Dermis blood vessel endothelial cell (primary cell): ENCODE data around the gene NFE2L1. TPM values are rescaled to one million over a fixed set of nuclear protein-coding genes. Genes with fewer than 3 reads are reported as not detected.
A peak's percentile ranks its signal among the peaks of the same experiment; 100 is the strongest.
"Not testable (repeated sequence)": the region's sequence is repeated elsewhere in the genome, so short reads cannot be mapped to it uniquely, and the experiment has no call there.

Experiments
- DNase-seq: peaks from one replicate; pipeline ENCODE4 v3.0.0; 2010
- total RNA-seq: library from RNA; depleted of rRNA; stranded (reverse); fragments of >200 nt; gene quantifications from 2 replicates; pipeline ENCODE4 v1.2.3, GENCODE V29; 2014

NFE2L1 gene
- total RNA-seq, 1 donor from 2014 or later, result 95.1 TPM

DNA sequence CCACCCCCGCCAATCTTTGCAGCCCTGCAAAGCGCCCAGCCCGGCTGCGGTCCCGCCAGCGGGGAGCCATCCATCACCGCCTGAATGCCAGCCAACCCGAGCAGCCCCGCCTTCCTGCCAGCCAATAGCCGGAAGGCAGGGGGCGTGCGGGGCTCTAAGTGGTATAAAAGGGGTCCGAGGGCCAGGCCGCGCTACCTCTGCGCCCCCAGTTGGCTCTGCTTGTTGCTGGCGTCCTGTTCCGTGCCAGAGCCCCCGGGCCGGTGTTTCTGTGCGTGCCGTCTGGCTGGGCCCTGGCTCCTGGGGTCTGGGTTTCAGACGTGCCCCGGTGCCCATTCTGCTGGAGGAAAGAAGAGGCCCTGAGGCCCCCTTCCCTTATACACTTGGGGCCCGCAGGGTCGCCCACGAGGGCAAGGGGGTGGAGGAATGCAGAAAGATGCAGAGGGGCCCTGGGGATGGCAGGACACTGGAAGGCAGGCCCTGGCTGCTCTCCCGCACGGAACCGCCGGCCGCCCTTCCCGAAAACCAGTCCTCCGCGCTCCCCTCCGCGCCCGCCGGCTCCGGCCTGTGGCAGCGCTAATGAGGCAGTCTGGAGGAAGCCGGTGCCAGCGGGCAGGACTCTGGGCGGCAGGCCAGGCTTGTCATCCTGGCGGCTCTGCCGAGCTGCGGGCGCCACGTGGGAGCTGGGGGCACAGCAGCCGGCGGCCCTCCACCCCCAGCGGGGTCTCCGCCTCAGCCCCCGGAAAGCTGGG lies 24.6 kb upstream of the NFE2L1 start:
- peak; percentile 63 for DNase-seq

DNA sequence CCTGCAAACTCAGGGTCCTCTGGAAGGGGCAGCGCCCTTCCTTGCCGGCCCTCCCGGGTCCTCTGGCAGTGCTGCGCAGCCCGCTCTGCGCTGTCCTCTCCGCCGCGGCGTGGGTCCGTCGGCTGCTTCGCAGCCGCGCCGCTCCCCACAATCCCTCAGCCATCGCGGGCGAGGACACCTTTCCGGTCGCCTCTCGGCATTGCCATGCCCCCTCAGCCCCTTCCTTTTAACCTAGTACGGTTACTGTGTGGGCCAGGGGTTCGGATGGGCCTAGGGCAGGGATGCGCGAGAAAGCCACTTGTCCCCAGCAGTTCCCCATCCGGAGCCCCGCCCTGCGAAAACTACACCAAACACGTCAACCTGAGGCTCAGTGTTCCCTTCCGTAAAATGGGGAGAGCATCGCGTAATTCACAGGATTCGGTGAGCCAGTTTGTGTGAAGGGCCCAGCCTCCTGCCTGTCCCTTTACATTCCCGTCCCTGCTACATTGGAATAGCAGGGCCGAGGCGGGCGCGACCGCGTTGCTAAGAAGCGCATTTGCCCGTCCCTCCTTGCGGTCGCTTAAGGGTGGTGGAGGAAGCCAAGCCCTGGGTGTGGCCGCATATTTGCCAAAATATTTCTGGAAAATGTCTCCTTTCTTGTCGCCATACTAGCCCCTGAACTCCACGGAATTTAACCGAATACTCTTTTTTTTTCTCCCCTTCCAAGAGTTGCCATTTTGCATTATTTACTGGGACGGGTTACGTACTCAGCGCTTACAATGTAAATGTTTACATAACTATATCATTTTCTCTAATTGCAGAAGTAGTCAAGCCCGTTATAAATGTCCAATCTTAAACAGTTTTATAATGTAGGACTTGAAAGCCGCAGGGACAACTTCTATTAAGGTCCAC lies 23.8 kb upstream of the NFE2L1 start:
- DNase-seq, result peak; percentile 21

GRCh38 chr17:48025040-48025903 lies 22.9 kb upstream of the NFE2L1 start:
- DNase-seq, result peak; percentile 97

GRCh38 chr17:48025904-48026501 lies 22.2 kb upstream of the NFE2L1 start:
- DNase-seq, result peak; percentile 29

- peak; percentile 92 for DNase-seq
These were observed 21.4 kb upstream of the NFE2L1 start for GRCh38 chr17:48026502-48027321.

DNA sequence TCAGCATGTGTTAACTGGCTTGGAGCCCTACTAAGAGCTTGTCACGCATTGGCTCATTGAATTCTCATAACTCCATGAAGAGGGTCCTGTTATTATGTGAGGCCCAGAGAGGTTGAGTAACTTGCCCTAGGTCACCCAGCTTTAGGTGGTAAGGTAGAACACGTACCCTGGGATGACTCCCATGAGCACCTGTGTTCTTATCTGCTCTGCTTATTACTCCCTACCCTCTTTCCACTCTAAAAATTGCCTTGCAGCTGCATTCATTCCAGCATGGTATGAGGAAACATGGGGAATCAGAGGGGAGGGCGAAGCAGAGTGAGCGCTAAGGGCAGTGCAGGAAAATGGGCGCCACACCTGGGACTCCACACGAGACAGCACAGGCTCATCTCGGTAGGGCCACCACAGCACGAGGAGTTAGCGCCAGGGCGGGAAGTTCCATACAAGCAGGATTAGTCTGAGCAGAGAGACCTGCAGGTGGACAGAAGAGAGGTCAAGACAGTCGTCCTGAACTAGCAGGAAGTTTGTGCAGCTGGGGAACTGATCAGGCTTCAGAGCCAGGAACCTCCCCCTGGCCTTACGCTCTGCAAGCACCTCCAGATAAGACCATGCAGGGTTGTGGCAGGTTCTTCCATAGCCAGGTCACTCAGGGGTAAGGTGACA lies 20.7 kb upstream of the NFE2L1 start:
- no peak for DNase-seq

DNA sequence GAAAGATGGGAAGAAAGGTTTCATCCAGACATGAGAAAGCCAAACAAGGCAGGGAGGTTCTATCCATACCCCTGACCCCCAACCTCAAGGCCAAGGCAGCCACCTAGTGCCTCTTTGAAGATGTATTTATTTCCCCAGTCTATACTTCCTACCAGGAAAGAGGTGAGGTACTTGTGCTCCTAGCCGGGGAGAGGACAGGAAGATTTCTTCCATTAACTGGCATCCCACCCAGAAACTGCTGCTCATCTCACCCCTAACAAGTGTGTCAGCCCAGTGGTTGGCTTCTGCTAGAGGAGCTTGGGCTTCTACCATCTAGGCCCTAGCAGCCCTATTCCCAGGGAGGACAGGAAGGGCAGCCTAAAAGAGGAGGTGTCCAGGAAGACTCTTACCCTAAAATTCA lies 19.4 kb upstream of the NFE2L1 start:
- no peak for DNase-seq

- DNase-seq, result no peak
These were observed 17.6 kb upstream of the NFE2L1 start for GRCh38 chr17:48030531-48030930.

DNA sequence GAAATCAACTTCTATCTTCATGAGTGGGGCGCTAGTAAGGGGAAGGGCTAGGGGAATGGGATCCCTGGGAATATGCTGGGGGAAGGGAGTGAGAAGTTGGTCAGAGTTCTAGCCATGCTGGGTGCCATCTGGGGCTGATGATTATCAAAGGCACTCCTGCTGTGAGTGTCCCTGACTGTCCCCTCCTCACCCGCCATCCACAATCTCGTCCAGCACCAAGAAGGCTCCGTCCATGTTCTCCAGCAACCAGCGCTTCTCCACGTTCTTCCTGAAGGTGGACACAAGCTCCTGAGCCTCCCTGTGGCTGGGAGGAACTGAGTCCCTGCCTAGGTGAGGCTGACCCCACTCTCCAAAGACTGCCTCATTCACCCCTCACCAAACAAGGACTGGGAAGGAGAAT lies 16.2 kb upstream of the NFE2L1 start:
- no peak for DNase-seq

- not testable (repeated sequence) for DNase-seq
These were observed 13.4 kb upstream of the NFE2L1 start for GRCh38 chr17:48034734-48035133.

GRCh38 chr17:48036693-48037035 lies 11.5 kb upstream of the NFE2L1 start:
- DNase-seq, result no peak

- peak; percentile 67 for DNase-seq
These were observed 10.9 kb upstream of the NFE2L1 start, which contains the start of gene COPZ2 for GRCh38 chr17:48037036-48037837. Gene COPZ2 (minus strand): TSS chr17:48037797. CDS start chr17:48037777, 20 bp downstream.

- no peak for DNase-seq
These were observed 10.3 kb upstream of the NFE2L1 start for GRCh38 chr17:48037838-48038323.

DNA sequence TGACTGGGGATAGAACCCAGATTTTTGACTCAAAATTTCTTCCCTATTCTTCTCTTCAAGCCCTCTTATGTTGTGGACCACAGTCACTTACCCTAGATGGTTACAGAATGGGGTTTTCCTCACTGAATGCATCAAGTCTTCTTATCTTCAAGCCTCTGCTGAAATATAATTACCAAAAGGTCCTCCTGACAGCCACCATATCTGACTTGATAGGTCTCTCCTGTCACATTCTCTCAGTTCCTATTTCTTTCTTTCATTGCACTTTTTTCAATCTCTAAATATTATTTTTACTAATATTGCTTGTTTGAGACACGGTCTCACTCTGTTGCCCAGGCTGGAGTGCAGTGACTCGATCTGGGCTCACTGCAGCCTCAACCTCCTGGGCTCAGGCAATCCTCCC lies 9.5 kb upstream of the NFE2L1 start:
- DNase-seq, result no peak

DNA sequence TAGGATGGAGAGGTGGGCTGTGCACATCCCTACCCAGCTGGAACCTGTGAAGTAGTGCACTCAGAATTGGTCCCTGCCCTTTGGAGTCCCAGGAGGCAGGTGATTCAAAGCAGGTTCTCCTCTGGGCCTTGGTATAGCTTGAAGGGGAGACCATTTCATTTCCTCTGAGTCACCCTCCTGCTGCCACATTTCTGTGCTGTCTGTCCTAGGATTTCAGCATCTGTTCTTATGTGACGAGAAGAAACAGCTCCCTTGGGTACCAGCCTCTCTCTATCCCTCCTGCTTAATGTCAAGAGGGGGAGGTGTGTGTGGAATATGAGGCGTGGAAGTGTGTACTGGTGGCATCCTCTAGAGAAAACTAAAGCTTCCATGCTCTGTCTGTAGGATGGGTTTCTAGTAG lies 5.0 kb upstream of the NFE2L1 start:
- DNase-seq, result no peak

DNA sequence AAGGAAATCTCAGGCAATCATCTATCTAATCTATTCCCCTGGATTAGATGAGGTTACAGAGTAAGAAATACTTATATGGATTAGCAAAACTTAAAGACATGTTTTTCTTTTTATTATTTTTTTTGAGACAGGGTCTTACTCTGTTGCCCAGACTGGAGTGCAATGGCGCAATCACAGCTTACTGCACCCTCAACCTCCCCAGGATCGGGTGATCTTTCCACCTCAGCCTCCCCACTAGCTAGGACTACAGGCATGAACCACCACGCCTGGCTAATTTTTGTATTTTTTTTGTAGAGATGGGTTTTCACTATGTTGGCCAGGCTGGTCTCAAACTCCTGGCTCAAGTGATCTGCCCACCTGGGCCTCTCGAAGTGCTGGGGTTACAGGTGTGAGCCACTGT lies 3.3 kb upstream of the NFE2L1 start:
- no peak for DNase-seq

- no peak for DNase-seq
These were observed 2.7 kb upstream of the NFE2L1 start for GRCh38 chr17:48045316-48046001.

DNA sequence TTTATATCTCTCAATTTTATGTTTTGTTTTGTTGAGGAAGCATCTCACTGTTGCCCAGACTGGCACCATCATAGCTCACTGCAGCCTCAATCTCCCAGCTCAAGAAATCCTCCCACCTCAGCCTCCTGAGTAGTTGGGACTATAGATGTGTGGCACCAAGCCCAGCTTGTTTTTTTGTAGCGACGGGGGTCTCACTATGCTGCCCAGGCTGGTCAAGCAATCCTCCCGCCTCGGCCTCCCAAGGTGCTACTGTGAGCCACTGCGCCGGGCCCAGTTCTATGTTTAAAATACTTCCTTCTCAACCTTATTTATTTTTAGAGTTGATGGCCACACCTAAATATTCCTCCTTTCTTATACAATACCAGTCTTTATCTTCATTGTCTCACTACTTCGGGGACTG lies 1.9 kb upstream of the NFE2L1 start:
- no peak for DNase-seq

DNA sequence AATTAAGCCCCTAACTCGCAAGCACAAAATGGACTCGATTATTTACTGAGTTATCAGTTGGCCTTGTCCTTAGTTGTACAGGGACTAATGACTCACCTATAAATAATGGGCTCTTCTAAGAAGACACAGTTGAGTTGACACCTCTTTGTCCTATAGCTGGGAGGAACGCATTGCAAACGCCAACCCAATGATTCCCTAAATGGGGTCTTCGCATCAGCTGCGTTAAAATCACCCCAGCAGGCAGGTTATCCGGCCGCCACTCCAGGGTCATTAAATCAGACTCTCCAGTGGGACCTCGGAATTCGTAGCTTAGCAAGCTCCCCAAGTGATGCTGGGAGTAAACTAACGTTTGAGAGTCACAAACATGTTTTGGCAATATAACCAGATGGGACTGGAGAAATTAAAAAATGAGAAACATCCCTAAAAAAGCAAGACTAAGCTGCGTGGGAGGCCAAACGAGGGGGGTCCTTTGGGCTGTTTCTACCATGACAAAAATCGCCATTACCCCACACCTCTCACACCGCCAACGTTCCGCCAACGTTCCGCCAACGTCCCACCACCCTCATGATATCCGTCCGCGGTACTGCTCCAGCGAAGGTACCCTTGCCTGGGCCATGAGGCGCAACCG lies 932 bp upstream of the NFE2L1 start:
- no peak for DNase-seq
